ENCODE data around the gene SCD5.

- TF ChIP-seq, protein P1, sequence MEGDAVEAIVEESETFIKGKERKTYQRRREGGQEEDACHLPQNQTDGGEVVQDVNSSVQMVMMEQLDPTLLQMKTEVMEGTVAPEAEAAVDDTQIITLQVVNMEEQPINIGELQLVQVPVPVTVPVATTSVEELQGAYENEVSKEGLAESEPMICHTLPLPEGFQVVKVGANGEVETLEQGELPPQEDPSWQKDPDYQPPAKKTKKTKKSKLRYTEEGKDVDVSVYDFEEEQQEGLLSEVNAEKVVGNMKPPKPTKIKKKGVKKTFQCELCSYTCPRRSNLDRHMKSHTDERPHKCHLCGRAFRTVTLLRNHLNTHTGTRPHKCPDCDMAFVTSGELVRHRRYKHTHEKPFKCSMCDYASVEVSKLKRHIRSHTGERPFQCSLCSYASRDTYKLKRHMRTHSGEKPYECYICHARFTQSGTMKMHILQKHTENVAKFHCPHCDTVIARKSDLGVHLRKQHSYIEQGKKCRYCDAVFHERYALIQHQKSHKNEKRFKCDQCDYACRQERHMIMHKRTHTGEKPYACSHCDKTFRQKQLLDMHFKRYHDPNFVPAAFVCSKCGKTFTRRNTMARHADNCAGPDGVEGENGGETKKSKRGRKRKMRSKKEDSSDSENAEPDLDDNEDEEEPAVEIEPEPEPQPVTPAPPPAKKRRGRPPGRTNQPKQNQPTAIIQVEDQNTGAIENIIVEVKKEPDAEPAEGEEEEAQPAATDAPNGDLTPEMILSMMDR (IDR thresholded peaks at IDR 0.05) = no peak
- TF ChIP-seq POLR2A (IDR thresholded peaks at IDR 0.05) = no peak
Measured at GRCh38 chr4:82820689-82821088, 22.1 kb upstream of the SCD5 start.

Measured in tibial nerve (tissue), 3 donors.